Left renal cortex interstitium (tissue), 4 donors: ENCODE measurements around the gene C16orf46. TPM values are rescaled to one million over a fixed set of nuclear protein-coding genes. Genes with fewer than 3 reads are reported as not detected.

ENCODE experiments used
- DNase-seq, 4 donors: peaks; one replicate each; pipeline ENCODE4 v3.0.0-alpha.2; 2013; ENCODE audit warnings: low read depth in 4 of 4, low spot score in 2 of 4, missing footprints in 1 of 4
- polyA plus RNA-seq, 4 donors: library from polyadenylated mRNA; unstranded; fragments of 120-200 nt; gene quantifications; one replicate each; pipeline ENCODE4 v1.2.1, GENCODE V29; 2013; ENCODE audit not compliant: insufficient read length in 4 of 4

Gene C16orf46
- polyA plus RNA-seq, 4 donors: 1.4 to 3.2 (median 1.9) TPM

DNA sequence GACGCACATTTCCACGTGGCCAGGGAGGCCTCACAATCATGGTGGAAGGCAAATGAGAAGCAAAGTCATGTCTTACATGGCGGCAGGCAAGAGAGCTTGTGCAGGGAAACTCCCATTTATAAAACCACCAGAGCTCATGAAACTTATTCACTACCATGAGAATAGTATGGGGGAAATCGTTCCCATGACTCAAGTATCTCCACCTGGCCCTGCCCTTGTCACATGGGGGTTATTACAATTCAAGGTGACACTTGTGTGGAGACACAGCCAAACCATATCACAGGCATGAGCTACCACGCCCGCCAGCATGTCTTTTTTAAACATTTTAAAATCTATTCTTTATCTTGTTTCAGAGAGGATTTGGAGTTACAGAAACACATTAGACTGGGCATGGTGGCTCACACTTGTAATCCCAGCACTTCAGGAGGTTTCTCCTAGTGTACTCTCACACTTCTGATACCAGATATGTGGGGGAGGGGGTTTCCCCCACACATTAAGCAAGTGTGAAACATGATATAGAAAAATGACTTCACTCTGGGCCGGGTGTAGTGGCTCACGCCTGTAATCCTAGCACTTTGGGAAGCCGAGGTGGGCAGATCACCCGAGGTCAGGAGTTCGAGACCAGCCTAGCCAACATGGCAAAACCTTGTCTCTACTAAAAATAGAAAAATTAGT is 47.0 kb downstream of the C16orf46 start:
- DNase-seq: no peak

DNA sequence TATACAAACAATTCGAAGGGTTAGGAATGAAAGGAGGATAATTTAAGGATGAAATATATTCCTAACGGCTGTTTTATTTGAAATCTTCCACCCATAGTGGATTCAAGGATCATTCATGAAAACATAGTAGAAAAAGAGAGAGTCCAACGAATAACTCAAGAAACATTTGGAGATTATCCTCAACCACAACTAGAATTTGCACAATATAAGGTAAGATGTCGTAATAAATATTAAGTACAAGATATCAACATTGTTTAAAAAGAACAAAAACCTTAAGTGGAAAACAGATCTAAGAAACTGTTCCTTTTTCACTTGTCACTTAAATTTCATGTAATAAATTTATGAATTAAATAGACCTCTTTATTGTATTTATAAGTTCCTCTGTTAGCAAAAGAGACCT is 50.6 kb downstream of the C16orf46 start:
- no peak for DNase-seq

- DNase-seq: no peak
These were observed 58.5 kb downstream of the C16orf46 start for GRCh38 chr16:81018496-81018895.

DNA sequence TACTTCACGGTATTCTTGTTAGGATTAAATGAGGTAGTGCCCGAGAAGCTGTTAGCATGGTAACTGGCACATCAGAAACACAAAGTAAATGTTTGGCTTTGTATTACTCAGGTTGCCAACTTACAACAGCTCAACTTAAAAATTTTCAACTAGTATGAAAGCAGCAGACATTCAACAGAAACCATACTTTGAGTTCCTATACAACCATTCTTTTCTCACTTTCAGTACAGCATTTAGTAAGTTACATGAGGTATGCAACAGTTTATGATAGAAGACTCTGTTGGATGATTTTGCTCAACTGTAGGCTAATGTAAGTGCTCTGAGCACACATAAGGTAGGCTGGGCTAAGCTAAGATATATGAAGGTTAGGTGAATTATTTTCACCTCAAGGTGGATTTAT is 62.4 kb downstream of the C16orf46 start:
- DNase-seq: no peak

GRCh38 chr16:81012974-81013373 is 64.1 kb downstream of the C16orf46 start:
- no peak for DNase-seq

Other genes starting within 250 kb of the C16orf46 start
- 10 to 100 TPM; 60.4 to 69.4 (median 68.1) TPM for gene CMC2, start 70.4 kb downstream of the C16orf46 start, polyA plus RNA-seq
- gene CENPN, start 70.0 kb downstream of the C16orf46 start, polyA plus RNA-seq: 10 to 100 TPM; 21.1 to 24.4 (median 23.1) TPM
- 10 to 100 TPM; 37.0 to 46.1 (median 44.3) TPM for gene ATMIN, start 41.4 kb downstream of the C16orf46 start, polyA plus RNA-seq
- 100 to 1,000 TPM in 1 of 4 donors, 10 to 100 TPM in 3; 77.8 to 102 (median 96.7) TPM for gene GCSH, start 19.2 kb upstream of the C16orf46 start, polyA plus RNA-seq
- gene BCO1, start 161.5 kb upstream of the C16orf46 start, polyA plus RNA-seq: 1 to 10 TPM; 1.5 to 3.0 (median 2.6) TPM
- 1 to 10 TPM; 2.2 to 3.8 (median 2.7) TPM for gene GAN, start 237.7 kb upstream of the C16orf46 start, polyA plus RNA-seq